ENCODE data around the gene GRID1.

The GRID1 gene

DNA sequence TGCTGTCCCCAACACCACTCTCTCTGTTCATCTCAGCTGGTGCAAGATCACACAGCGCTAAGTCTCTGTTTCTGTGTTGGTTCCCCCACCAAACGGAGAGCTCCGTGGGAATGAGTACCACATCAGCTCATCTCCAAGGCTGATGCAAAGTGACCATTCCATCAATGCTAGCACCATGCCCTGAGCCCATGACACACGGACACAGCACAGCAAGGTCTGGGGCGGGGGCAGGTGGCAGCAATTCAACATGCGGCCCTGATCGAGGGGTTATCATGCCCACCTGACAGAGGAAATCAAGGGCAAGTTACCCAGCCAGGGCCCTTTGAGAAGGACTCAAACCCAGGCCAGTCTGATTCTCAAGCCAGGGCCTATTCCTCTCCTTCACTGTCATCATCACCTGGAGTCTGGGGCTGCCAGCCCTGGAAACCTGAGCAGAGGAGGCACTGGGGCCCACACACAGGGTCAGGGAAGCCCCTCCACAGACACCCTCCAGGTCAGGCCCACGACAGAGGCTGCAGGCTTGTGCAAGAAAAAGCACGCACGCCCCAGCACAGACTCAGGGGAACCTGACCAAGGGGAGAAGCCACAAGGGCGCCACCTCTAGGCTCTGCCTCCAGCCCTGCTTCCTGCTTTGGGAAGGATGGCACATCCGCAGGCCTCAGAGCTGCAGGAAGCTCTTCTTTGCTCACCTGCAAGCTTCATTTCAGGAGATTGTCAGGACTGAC is 74.8 kb downstream of the GRID1 start:
- no peak for DNase-seq

DNA sequence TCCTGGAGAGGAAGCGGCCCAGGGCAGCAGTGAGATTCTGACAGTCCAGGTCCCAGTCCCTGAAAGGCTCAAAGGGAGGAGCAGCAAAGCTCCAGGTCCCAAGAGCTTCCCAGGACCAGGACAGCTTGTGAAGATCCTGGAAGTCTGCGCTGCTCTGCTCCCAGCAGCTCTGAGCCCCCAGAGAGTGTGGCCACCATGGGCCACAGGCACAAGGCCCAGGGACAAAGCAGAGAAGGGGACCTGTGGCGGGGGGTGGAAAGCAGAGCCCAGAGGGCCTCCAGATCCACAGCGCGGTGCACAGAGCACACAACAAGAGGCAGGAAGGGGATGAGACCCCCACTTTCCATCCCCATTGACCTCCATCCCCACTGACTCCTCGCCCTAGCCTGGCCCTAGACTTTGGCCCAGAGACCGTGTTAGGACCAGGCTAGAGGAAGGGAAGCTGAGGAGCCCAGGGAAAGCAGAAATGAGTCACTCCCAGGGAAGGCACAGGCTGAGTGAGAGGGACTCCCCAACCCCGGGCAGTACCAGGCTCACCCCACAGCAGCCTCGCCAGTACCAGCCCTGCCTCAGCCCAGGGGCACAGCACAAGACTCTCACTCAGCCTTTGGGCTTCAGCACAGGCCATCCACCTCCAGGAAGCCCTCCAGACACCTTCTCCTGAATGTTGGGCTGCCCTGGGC is 75.5 kb downstream of the GRID1 start:
- no peak for DNase-seq

DNA sequence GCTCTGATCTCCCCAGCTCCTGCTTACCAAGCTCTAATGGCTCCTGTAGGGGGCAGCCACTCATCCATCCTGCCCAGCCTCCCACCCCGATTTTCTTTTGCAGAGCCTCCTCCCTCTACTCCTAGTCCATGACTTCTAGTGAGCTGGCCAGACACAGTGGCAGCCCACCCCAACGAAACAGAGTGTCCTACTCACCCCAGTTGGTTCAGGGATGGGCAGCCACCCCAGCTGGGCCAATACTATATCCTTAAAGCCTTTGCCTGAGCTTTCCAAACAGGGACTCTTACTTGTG is 77.1 kb downstream of the GRID1 start:
- DNase-seq, result no peak

DNA sequence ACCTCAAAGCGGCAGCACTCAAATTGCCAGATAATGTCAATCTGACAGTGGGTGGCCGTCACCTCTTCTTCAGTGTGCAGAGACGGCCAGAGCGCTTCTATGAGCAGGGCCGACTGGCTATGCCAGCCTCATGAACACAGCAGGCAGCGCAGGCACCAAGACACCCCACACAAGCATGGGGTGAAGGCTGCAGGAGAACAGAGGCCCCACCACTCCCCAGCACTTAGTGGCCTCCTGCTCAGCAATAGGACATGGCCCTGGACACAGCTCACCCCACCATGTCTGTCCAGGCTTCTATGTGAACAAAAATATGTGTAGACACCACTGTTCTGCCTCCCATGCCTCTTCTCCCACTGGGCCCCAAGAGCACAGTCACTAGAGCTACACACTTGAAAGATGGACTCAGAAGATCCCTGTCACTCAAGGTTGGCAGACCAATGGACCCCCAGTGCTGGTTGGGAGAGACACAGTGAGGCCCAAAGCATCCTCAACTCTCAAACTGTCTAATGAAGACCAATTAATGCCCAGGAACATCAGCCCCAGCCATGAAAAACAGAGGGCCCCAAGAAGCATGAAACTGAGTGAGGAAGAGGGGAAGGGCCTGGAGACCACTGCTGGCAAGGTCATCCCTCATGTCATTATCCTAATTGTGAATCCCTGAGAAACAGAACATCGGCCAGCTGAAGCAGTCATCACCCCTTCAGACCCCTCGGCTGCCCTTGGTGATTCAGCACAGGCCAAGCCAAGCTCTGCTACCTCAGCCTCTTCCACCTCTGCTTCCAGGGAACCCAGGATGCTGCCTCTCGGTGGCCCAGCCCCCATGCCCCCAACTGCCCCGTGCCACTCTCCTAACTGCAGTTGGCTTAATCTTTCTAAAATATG is 77.7 kb downstream of the GRID1 start:
- DNase-seq, result no peak

DNA sequence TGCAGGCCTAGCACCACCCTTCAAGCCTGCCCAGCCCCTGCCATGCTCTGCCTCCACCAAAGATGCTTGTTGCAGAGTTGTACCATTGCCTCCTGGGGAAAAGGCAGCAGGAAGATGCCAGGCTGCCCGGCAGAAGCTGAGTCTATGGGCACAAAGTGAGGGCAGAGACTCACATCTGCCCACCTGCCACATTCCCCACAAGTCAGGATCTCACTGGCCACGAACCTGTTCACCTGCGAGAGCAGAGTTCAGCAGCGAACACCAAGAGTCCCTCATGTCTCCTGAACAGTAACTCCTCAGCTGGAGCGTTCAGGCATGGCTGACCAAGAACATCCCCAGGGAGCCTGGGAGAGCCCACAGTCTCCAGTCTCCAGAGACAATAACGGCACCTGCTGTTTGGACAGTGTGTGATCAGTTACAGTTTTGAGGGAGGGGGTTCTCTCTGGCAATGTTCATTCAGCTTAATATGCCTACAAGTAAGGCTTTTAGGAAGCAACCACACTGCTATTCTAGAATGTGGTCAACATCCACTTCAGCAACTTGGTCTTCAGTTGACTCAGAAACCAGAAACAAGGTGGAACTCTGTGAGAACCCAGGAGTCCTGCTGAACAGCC is 78.5 kb downstream of the GRID1 start:
- no peak for DNase-seq

DNA sequence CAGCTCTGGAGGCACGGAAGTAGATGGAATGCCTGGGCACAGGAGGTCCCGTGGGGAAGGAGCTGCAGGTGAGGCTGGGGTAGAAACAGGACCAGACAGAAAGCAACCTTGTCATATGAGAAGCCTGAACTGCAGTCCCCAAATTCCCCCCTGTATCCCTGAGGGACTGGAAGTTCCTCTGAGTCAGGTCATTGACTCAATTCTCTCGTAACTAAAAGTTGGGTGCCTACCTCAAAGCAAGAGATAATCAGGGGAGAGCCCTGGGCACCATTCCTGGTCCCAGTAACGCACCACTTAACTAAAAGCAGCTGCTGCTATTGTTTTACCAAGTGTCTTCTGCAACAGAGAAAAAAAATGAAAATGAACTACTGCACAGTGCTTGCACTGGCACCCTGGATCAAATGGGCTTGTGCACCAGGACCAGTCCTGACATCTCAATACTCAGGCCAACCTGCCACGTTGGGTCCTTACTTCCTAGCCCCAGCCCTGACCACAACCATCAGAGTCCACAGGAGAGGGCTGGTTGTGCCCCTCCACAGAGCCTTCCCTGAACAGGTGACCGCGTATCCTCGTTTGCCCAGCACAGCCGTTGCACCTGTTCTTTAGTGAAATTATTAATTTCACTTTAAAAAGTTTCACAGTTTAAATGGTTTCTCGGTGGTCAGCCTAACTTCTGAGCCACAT is 79.3 kb downstream of the GRID1 start:
- no peak for DNase-seq

DNA sequence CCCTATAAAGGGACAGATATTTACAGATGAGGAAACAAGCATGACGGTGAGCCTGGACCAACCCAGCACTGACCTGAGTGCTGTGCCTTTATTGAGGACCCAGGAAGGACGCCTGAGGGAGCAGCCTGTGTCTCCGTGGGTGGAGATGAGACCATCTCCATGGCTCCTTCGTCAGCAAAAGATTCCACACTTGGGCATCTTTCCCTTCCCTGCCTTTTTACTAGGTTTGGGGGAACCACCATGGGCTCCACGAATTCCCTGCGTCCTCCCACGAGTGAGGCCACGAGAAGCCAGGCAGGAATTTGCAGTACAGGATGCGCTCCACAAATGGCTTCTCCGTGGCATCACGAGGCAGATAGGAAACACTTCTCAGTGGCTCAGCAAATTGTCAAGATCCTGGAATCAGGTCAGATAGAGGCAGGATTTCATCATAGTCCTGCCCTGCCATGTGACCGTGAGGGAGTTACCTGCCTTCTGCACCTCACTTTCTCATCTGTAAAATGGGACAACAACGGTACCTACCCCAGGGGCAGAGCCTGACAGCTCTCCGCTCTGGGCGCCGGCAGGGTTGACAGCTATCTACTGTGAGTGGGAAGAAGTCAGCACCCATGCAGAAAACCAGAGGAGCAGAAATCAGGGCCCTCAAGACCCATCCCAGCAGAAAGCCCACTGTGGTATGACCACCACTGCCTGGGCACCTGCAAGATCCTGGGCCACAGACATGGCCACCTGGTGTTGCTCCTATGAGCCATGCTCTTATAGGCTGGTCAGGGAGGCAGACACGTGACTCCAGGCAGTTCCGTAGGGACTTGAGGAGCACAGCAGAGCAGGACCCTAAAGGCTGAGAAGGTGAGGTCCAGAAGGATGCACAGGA is 80.1 kb downstream of the GRID1 start:
- DNase-seq, result no peak

DNA sequence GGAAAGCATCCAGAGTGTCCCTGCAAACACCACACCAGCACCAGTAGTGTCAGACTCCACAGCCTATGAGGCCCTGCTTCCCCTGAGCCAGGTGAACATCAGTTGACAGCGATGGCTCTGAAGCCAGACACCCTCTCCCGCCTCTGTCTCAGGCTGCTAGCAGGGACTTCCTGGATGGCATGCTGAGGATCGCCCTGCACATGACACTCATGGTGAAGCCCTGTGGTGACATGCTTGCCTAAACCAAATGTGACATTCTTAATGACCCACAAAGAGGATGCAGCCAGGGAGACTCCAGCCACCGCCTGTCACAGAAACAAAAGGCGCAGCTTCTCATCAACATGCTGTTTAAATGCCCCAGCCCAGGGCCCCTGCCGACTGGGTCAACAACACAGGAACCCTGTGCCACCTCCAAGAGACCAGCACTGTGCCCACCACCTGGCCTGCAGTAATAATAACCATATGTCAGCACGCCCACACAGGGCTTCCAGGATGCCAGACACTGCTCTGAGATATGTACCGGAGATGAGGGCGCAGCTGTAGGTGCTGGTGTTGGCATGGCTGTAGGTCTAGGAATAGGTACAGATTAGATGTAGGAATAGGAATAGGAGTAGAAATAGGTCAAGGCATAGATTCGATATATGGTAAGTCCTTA is 81.3 kb downstream of the GRID1 start:
- DNase-seq, result no peak

DNA sequence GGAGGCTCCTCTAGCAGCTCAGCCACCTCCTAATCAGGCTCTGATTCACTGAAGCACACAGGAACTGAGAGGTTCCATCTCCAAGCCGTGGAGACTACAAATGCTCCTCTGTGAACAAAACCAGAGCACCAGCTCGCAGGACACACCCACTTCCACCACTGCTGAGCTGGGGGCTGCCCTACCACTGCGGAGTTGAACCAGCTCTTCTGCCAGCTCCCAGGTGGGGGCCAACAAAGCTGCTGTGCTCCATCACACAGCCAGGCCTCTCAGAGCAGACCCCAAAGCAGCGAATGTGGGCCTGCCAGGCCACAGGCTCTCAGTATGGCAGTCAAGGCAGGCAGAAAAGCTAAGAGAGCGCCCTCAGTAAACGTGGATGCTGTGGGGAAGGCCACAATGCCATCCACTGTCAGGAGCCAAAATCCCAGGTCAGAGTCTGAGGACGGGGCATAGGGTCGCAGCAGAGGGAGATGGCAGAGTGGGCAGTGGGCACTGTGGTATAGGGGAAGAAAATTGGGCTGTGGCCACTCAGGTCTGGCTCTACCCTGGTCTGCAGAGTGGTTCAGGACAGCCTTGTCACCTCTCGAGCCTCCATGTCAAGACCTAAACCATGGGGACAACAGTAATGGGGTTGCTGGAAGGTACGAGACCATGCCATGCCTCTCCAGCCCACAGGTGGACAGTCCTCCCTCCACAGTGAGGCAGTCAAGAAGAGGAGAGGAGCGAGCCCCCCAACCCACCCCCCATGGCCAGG is 82.1 kb downstream of the GRID1 start:
- DNase-seq, result no peak

DNA sequence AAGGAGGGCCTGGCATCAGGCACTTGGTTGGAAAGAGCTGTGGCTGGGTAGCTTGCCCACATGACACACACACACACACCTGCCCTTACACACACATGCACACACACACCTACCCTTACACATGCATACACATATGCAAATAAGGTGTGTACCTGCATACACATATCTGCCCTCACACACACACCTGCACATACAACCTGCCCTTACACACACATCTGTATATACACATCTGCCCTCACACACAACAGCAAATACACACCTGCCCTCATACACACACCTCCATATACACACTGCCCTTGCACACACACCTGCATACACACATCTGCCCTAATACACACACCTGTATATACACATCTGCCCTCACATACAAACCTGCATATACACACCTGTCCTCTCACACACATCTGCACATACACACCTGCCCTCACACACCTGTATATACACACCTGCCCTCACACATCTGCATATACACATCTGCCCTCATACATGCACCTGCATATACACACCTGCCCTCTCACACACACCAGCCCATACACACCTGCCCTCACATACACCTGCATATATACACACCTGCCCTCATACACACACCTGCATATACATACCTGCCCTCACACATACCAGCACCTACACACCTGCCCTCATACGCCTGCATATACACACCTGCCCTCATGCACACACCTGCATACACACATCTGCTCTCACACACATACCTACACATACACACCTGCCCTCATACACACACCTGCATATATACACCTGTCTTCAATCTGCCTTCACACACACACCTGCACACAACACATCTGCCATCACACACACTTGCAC is 82.9 kb downstream of the GRID1 start:
- no peak for DNase-seq

DNA sequence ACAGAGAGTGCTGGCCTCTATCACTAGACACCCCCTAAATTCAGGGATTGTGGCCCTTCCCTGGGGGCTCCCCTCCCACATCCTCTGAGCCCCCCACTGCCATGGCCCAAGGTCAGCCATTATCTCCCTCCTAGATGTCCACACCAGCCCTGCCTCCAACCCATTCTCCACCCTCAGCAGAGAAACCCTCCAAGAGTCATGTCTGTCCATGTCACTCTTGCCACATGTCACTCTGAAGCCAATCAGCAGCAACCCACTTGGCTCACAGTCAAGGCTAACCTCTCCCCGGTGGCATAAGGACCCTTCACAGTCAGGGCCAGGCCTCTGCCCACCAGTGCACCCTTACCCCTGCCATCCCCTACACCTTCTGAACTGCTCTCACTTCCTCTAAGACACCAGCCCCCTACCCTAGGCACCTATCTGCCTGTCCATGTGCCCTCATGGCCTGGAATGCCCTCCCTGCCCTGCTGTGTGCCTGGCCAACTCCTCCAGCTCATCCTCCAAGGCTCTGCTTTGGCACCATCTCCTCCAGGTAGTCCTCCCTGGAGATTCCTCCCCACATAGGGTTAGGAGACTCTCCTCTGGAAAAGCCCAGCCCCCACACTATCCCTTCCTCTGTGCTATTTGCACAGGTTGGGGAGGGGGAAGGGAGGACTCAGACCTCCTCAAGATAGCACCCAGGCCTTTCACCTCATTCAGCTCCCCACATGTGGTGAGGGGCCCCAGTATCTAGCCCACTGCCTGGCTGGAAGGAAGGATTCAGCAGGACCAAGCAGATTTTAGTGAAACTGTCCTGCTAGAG is 83.7 kb downstream of the GRID1 start:
- no peak for DNase-seq

DNA sequence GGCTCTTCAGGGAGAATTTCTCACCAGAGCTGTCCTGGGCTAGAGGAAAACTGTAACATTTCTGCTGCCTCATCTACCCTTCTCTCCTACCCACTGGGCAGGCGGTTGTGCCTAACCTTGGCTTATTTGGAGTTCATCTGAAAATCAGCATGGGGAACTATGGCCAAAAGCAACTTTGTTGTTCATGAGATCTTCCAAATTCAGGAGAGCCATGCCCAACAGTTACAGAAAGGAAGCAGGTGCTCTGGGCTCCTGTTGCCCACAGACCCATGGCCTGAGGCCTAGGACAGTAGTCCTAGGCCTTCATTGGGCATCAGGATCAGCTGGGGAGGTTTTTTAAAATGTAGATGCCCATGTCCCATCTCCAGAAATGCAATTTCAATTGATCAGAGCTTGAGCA is 85.2 kb downstream of the GRID1 start:
- no peak for DNase-seq

DNA sequence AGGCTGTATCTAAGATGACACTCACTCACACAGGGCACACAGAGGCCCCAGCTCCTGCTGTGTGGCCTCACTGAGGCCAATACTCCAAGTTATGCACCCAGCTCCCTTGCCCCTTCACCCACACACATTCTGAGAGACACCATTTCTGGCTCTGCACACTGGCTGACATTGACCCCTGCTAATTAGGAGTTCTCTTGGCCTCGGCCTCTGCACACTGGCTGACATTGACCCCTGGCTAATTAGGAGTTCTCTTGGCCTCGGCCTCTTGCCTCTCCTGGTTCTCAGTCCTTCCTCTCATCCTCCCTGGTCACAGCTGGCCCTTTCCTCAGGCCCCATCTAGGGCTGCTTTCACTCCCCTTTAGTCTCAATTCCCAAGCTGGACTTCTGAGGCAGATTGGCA is 97.3 kb downstream of the GRID1 start:
- DNase-seq, result no peak

DNA sequence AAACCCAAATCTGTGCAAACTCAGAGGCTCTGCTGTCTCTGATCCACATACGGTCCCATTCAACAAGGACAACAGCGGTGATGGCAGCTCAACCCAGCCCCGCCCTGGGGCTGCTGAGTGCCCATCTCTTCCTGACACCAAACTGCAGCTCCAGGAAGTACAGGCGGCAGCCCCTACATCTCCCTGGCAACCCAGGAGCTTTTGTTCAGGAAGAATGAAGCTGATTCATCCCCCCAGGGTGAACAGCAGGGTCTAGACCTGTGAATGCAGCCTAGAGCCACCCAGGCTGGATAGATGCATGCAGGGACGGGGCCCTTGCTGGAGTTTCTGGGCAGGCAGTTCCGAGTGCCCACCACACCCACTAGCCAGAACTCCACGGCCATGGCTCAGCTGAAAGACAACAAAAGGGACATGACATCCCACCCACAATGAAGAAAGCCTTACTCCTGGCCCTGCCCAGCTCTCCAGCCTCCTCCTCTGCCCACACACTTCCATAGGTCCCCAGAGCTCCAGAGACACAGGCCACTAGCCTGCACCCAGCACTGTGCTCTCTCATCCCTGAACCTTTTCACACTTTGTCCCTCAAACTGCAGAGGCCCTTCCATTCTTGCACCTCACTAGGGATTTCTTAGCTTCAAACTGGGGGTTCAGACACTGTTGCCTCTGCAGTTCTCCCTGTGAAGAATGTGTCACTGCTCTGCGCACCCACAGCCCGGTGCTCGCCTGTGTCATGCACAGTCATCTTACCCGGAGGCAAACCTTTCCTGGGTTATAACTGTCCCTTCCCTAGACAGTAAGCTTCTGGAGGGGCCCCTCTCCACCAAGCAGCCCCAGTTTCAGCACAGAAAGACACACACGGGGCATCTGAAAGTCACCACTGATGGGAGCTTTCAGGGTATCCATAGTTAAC is 99.1 kb downstream of the GRID1 start:
- DNase-seq, result no peak

DNA sequence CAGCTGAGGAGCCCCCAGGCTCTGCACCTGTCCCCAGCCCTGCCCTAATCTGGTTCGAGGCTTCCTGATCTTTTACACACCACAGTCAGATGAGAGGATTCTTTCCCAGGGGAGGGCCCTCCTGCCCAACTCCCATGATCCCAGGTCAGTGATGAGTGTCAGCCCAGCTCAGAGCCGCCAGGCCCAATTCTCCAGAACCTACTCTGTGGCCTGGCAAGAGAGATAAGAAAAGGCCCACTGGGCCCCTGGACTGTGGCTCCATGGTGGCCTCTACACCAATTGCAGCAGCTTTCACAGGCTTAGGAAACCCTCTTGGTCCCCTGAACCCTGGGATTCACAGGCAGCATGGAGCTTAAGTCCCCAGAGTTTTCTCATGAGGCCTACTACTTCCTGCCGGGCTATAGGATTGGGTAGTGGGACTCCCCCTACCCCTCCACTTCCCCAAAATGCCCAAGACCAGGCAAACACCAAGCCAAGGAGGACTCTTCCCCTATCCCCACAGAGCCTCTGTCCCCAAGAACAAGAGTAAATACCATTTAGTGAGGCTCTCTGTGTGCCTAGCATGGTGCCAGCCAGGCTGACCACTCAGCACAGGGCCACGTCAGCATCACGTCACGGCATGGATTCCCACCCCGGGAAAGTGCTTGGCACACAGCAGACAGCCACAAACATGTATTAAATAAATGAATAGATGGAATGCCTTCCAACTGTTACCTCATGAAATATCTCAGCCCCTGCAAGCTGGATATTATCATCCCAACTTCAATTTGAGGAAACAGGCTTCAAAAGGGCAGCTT is 100.0 kb downstream of the GRID1 start:
- DNase-seq, result no peak

DNA sequence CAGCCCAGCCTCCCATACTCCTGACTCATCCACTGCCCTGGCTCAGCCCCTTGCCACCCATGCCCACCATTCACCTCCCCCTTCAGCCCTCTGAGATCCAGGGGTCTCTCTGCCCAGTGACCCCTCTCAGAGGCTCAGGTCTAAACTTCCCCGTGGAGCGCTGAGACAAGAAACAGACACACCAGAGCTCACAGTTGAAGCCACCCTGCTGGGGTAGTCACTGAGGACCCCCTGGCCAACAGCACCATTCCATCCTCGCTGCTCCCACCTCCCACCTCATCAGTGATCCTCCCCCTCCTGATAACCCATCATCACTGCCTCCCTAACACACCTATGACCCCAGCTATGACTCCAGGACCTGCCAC is 100.7 kb downstream of the GRID1 start:
- DNase-seq, result no peak
